ENCODE measurements around the gene OCLN. TPM values are rescaled to one million over a fixed set of nuclear protein-coding genes. Genes with fewer than 3 reads are reported as not detected.
"Not testable (repeated sequence)": the region's sequence is repeated elsewhere in the genome, so short reads cannot be mapped to it uniquely, and the experiment has no call there.

OCLN gene
- polyA plus RNA-seq (2013, experiment 1 of 2) = 25.3 TPM
- 29.2 TPM for polyA plus RNA-seq (2013, experiment 2 of 2)

- no peaks in the 10 kb centered on the region for H3K36me3 ChIP-seq (ENCODE audit: insufficient read depth, low read length)
- under 1% methylated on average over 56 of the region's 56 CpGs for WGBS
- peaks cover 30% of the 10 kb centered on the region for H3K4me1 ChIP-seq (ENCODE audit: insufficient read depth, low read length)
- H3K4me3 ChIP-seq (ENCODE audit: low read length) = peak within 1 kb of the TSS; percentile 97
- peak within 1 kb of the TSS; percentile 84 for H3K27ac ChIP-seq (ENCODE audit: low read depth, low read length)
- H3K9me3 ChIP-seq (ENCODE audit: insufficient read depth, low read depth, low read length) = no peaks in the 10 kb centered on the region
- peak within 1 kb of the TSS; percentile 90 for H3K9ac ChIP-seq (ENCODE audit: low read depth, low read length)
- H3K27me3 ChIP-seq (ENCODE audit: insufficient read depth, low read length) = peaks cover 19% of the 10 kb centered on the region; the same call in 1 of the 2 replicates
Observed at GRCh38 chr5:69492391-69492922, at the start of gene OCLN. Gene OCLN, plus strand, starts transcription at chr5:69492790. Its CDS starts 11,455 bp downstream, at chr5:69504245.

GRCh38 chr5:69444127-69444754 lies 48.3 kb upstream of the OCLN start:
- Histone ChIP-seq H3K4me3 (ENCODE audit: low read length) (no peak overlapping the region), H3K36me3 (ENCODE audit: insufficient read depth, low read length) (peaks cover 17% of the 10 kb centered on the region; the same call in 1 of the 2 replicates), H3K9ac (ENCODE audit: low read depth, low read length) (no peak overlapping the region), H3K27me3 (ENCODE audit: insufficient read depth, low read length) (no peaks in the 10 kb centered on the region), H3K27ac (ENCODE audit: low read depth, low read length) (no peak overlapping the region), H3K4me1 (ENCODE audit: insufficient read depth, low read length) (no peaks in the 10 kb centered on the region), H3K9me3 (ENCODE audit: insufficient read depth, low read depth, low read length) (no peaks in the 10 kb centered on the region)
- WGBS = 96% methylated on average over 7 of the region's 7 CpGs

- 92% methylated on average over 8 of the region's 8 CpGs for WGBS
- no peak overlapping the region for H3K4me3 ChIP-seq (ENCODE audit: low read length)
- H3K36me3 ChIP-seq (ENCODE audit: insufficient read depth, low read length) = no peaks in the 10 kb centered on the region
- no peaks in the 10 kb centered on the region for H3K27me3 ChIP-seq (ENCODE audit: insufficient read depth, low read length)
- H3K9ac ChIP-seq (ENCODE audit: low read depth, low read length) = no peak overlapping the region
- H3K27ac ChIP-seq (ENCODE audit: low read depth, low read length) = no peak overlapping the region
- peaks cover 3% of the 10 kb centered on the region; the same call in 1 of the 2 replicates for H3K4me1 ChIP-seq (ENCODE audit: insufficient read depth, low read length)
- H3K9me3 ChIP-seq (ENCODE audit: insufficient read depth, low read depth, low read length) = no peaks in the 10 kb centered on the region
Observed at GRCh38 chr5:69449511-69449910, 43.1 kb upstream of the OCLN start.

- peaks cover 5% of the 10 kb centered on the region; the same call in 1 of the 2 replicates for H3K4me1 ChIP-seq (ENCODE audit: insufficient read depth, low read length)
- H3K36me3 ChIP-seq (ENCODE audit: insufficient read depth, low read length) = no peaks in the 10 kb centered on the region
- H3K4me3 ChIP-seq (ENCODE audit: low read length) = no peak overlapping the region
- H3K9me3 ChIP-seq (ENCODE audit: insufficient read depth, low read depth, low read length) = no peaks in the 10 kb centered on the region
- no peaks in the 10 kb centered on the region for H3K27me3 ChIP-seq (ENCODE audit: insufficient read depth, low read length)
- H3K27ac ChIP-seq (ENCODE audit: low read depth, low read length) = no peak overlapping the region
- 97% methylated on average over 1 of the region's 1 CpG for WGBS
- no peak overlapping the region for H3K9ac ChIP-seq (ENCODE audit: low read depth, low read length)
Observed at GRCh38 chr5:69450116-69450515, 42.5 kb upstream of the OCLN start.

- H3K4me1 ChIP-seq (ENCODE audit: insufficient read depth, low read length); H3K9ac ChIP-seq (ENCODE audit: low read depth, low read length); H3K4me3 ChIP-seq (ENCODE audit: low read length); H3K36me3 ChIP-seq (ENCODE audit: insufficient read depth, low read length); H3K27ac ChIP-seq (ENCODE audit: low read depth, low read length); H3K27me3 ChIP-seq (ENCODE audit: insufficient read depth, low read length); H3K9me3 ChIP-seq (ENCODE audit: insufficient read depth, low read depth, low read length): not testable (repeated sequence)
- 95% methylated on average over 6 of the region's 8 CpGs for WGBS
Observed at GRCh38 chr5:69450527-69450926, 42.1 kb upstream of the OCLN start.

- no peaks in the 10 kb centered on the region for H3K27me3 ChIP-seq (ENCODE audit: insufficient read depth, low read length)
- 97% methylated on average over 3 of the region's 4 CpGs for WGBS
- no peak overlapping the region for H3K4me3 ChIP-seq (ENCODE audit: low read length)
- H3K9ac ChIP-seq (ENCODE audit: low read depth, low read length) = no peak overlapping the region
- H3K27ac ChIP-seq (ENCODE audit: low read depth, low read length) = no peak overlapping the region
- peaks cover 5% of the 10 kb centered on the region; the same call in 1 of the 2 replicates for H3K4me1 ChIP-seq (ENCODE audit: insufficient read depth, low read length)
- no peaks in the 10 kb centered on the region for H3K9me3 ChIP-seq (ENCODE audit: insufficient read depth, low read depth, low read length)
- H3K36me3 ChIP-seq (ENCODE audit: insufficient read depth, low read length) = no peaks in the 10 kb centered on the region
Observed at GRCh38 chr5:69451941-69452647, 40.5 kb upstream of the OCLN start.

- not testable (repeated sequence) for H3K9ac ChIP-seq (ENCODE audit: low read depth, low read length); H3K36me3 ChIP-seq (ENCODE audit: insufficient read depth, low read length); H3K4me3 ChIP-seq (ENCODE audit: low read length); H3K27ac ChIP-seq (ENCODE audit: low read depth, low read length); H3K27me3 ChIP-seq (ENCODE audit: insufficient read depth, low read length); H3K9me3 ChIP-seq (ENCODE audit: insufficient read depth, low read depth, low read length); H3K4me1 ChIP-seq (ENCODE audit: insufficient read depth, low read length)
- 93% methylated on average over 3 of the region's 3 CpGs for WGBS
Observed at GRCh38 chr5:69453487-69453886, 39.1 kb upstream of the OCLN start.

GRCh38 chr5:69454460-69455249 lies 37.9 kb upstream of the OCLN start:
- Histone ChIP-seq H3K27ac (ENCODE audit: low read depth, low read length) (no peak overlapping the region), H3K9me3 (ENCODE audit: insufficient read depth, low read depth, low read length) (no peaks in the 10 kb centered on the region), H3K36me3 (ENCODE audit: insufficient read depth, low read length) (no peaks in the 10 kb centered on the region), H3K4me3 (ENCODE audit: low read length) (no peak overlapping the region), H3K4me1 (ENCODE audit: insufficient read depth, low read length) (peaks cover 5% of the 10 kb centered on the region; the same call in 1 of the 2 replicates), H3K9ac (ENCODE audit: low read depth, low read length) (no peak overlapping the region), H3K27me3 (ENCODE audit: insufficient read depth, low read length) (no peaks in the 10 kb centered on the region)
- 84% methylated on average over 7 of the region's 8 CpGs for WGBS

- H3K4me1 ChIP-seq (ENCODE audit: insufficient read depth, low read length); H3K4me3 ChIP-seq (ENCODE audit: low read length); H3K36me3 ChIP-seq (ENCODE audit: insufficient read depth, low read length); H3K9me3 ChIP-seq (ENCODE audit: insufficient read depth, low read depth, low read length); H3K27ac ChIP-seq (ENCODE audit: low read depth, low read length); H3K27me3 ChIP-seq (ENCODE audit: insufficient read depth, low read length); H3K9ac ChIP-seq (ENCODE audit: low read depth, low read length): not testable (repeated sequence)
- 94% methylated on average over 5 of the region's 7 CpGs for WGBS
Observed at GRCh38 chr5:69455428-69455988, 37.1 kb upstream of the OCLN start.

- H3K36me3 ChIP-seq (ENCODE audit: insufficient read depth, low read length) = no peaks in the 10 kb centered on the region
- H3K27ac ChIP-seq (ENCODE audit: low read depth, low read length) = no peak overlapping the region
- no peaks in the 10 kb centered on the region for H3K4me1 ChIP-seq (ENCODE audit: insufficient read depth, low read length)
- no peak overlapping the region for H3K4me3 ChIP-seq (ENCODE audit: low read length)
- H3K9me3 ChIP-seq (ENCODE audit: insufficient read depth, low read depth, low read length) = no peaks in the 10 kb centered on the region
- H3K27me3 ChIP-seq (ENCODE audit: insufficient read depth, low read length) = no peaks in the 10 kb centered on the region
- WGBS = 94% methylated on average over 1 of the region's 1 CpG
- no peak overlapping the region for H3K9ac ChIP-seq (ENCODE audit: low read depth, low read length)
Observed at GRCh38 chr5:69462170-69462569, 30.4 kb upstream of the OCLN start.

- not testable (repeated sequence) for H3K4me1 ChIP-seq (ENCODE audit: insufficient read depth, low read length); H3K27ac ChIP-seq (ENCODE audit: low read depth, low read length); H3K4me3 ChIP-seq (ENCODE audit: low read length); H3K9me3 ChIP-seq (ENCODE audit: insufficient read depth, low read depth, low read length); H3K36me3 ChIP-seq (ENCODE audit: insufficient read depth, low read length); H3K9ac ChIP-seq (ENCODE audit: low read depth, low read length); H3K27me3 ChIP-seq (ENCODE audit: insufficient read depth, low read length)
- 91% methylated on average over 3 of the region's 3 CpGs for WGBS
Observed at GRCh38 chr5:69466375-69466774, 26.2 kb upstream of the OCLN start.

Data from HUES64 (cell line).